ENCODE data around the gene BMPER. TPM values are rescaled to one million over a fixed set of nuclear protein-coding genes. Genes with fewer than 3 reads are reported as not detected.

The BMPER gene
- total and polyA plus RNA-seq, 2 of the 8 experiments (the other 6 are each of a cell fraction or from before 2014, with no cell fraction given) = 0.33 to 0.69 TPM

- CTCF ChIA-PET (ENCODE audit: partially characterized antibody) = interaction anchor here (0.6 kb wide), 1 partner anchor 645 kb away, joined by 3 read pairs; no protein-coding TSS in a partner anchor
- Histone ChIP-seq H3K18ac (ENCODE audit: extremely low read depth, low read length) (no peak overlapping the region), H3K36me3 (ENCODE audit: control insufficient read depth in 2 of 4, insufficient read depth in 4 of 4, low read length in 3 of 4) (no peaks in the 10 kb centered on the region), H3K4ac (replicated peaks; ENCODE audit: insufficient read length, low read depth, low read length) (no peak overlapping the region), H2AK5ac (ENCODE audit: low read depth, low read length) (no peak overlapping the region), H3K4me1 (replicated peaks in 1 of 4; ENCODE audit: control insufficient read depth in 3 of 4, insufficient read depth in 4 of 4, low read length in 3 of 4) (peaks cover 0 to 2% (median 0%) of the 10 kb centered on the region in 4 experiments; a peak in 1 of 7 replicates), H3K27ac (ENCODE audit: low read depth, low read length) (no peak overlapping the region), H3K56ac (replicated peaks; ENCODE audit: insufficient read length, low read depth, low read length) (no peak overlapping the region), H2AFZ (ENCODE audit: low read length) (no peak overlapping the region), H2BK5ac (ENCODE audit: low read depth, low read length) (no peak overlapping the region), H3K23me2 (ENCODE audit: low read depth, low read length) (no peaks in the 10 kb centered on the region), H3K9me3 (ENCODE audit: insufficient read depth in 2 of 2, low read depth in 1 of 2, low read length in 1 of 2) (peaks cover 3 to 5% of the 10 kb centered on the region in 2 experiments; a peak in 1 of 4 replicates), H3K23ac (ENCODE audit: insufficient read length) (no peak overlapping the region), H3K79me1 (ENCODE audit: low read depth, low read length) (no peaks in the 10 kb centered on the region), H3K4me3 (ENCODE audit: extremely low read depth in 1 of 4, insufficient read depth in 2 of 4, low read depth in 3 of 4, low read length in 4 of 4) (no peak overlapping the region), H4K91ac (replicated peaks; ENCODE audit: insufficient read length, low read length) (no peak overlapping the region), H3K14ac (ENCODE audit: insufficient read length) (no peak overlapping the region), H3K4me2 (ENCODE audit: insufficient read depth in 1 of 2, low read depth in 2 of 2, low read length in 2 of 2) (no peak overlapping the region), H4K8ac (ENCODE audit: extremely low read depth, insufficient read depth, low read length) (no peak overlapping the region), H4K20me1 (replicated peaks in 1 of 2; ENCODE audit: control insufficient read depth in 1 of 2, insufficient read depth in 2 of 2, low read length in 2 of 2) (no peaks in the 10 kb centered on the region), H2BK15ac (ENCODE audit: low read length) (no peak overlapping the region), H2BK12ac (ENCODE audit: low read depth, low read length) (no peak overlapping the region), H2BK20ac (ENCODE audit: low read length) (no peak overlapping the region), H3K9ac (replicated peaks in 1 of 4; ENCODE audit: extremely low read depth in 1 of 4, low read depth in 3 of 4, low read length in 3 of 4) (no peak overlapping the region), H4K5ac (ENCODE audit: insufficient read length, low read depth, low read length) (no peak overlapping the region), H3K79me2 (ENCODE audit: control insufficient read depth in 1 of 2, insufficient read depth in 2 of 2, low read length in 2 of 2) (no peaks in the 10 kb centered on the region), H3K27me3 (replicated peaks in 1 of 4; ENCODE audit: control insufficient read depth in 3 of 4, extremely low read depth in 1 of 4, insufficient read depth in 3 of 4, low read length in 3 of 4) (peaks cover 0 to 2% (median 0%) of the 10 kb centered on the region in 4 experiments; a peak in 1 of 7 replicates), H2BK120ac (replicated peaks; ENCODE audit: low read depth, low read length) (no peak overlapping the region)
- 87% methylated on average over 6 of the region's 6 CpGs; no CpG with 5 or more reads in 1 of the 2 experiments for WGBS, 2 experiments (ENCODE audit: extremely low coverage in 1 of 2, insufficient coverage in 1 of 2, insufficient read length in 1 of 2, insufficient replicate concordance in 2 of 2, low coverage in 1 of 2, low lambda C conversion rate in 2 of 2, missing lambda C conversion rate in 1 of 2)
- DNase-seq (ENCODE audit: low read depth in 1 of 2, low spot score in 2 of 2) (no peak), FAIRE-seq (no peak)
- POLR2A ChIA-PET (ENCODE audit: partially characterized antibody) = no interaction called here
- TF ChIP-seq CHD2 (IDR thresholded peaks at IDR 0.05; ENCODE audit: low read length) (no peak), RNF2 (IDR thresholded peaks at IDR 0.05; ENCODE audit: borderline replicate concordance, low read depth, low read length, missing control alignments, poor library complexity, severe bottlenecking) (no peak), POLR2AphosphoS5 (IDR thresholded peaks at IDR 0.05; ENCODE audit: low read depth, low read length) (no peak), ZNF274 (IDR thresholded peaks at IDR 0.05; ENCODE audit: borderline replicate concordance, extremely low read depth, low read length) (no peak), PHF8 (conservative IDR thresholded peaks at IDR 0.05; ENCODE audit: low read depth, low read length) (no peak), GABPA (IDR thresholded peaks at IDR 0.05; ENCODE audit: borderline replicate concordance, insufficient read depth, low read length) (no peak), BCL11A (IDR thresholded peaks at IDR 0.05; ENCODE audit: low read depth in 2 of 2, low read length in 2 of 2) (no peak), MAX (IDR thresholded peaks at IDR 0.05) (no peak), SIN3A (conservative IDR thresholded peaks at IDR 0.05 in 1 of 2, IDR thresholded peaks at IDR 0.05 in 1 of 2; ENCODE audit: low read depth in 1 of 2, low read length in 2 of 2) (no peak), KDM5A (IDR thresholded peaks at IDR 0.05; ENCODE audit: low read length) (no peak), ASH2L (IDR thresholded peaks at IDR 0.05; ENCODE audit: low read length) (no peak), TEAD4 (IDR thresholded peaks at IDR 0.05; ENCODE audit: low read depth, low read length) (no peak), SIRT6 (IDR thresholded peaks at IDR 0.05; ENCODE audit: low read length) (no peak), SAP30 (IDR thresholded peaks at IDR 0.05; ENCODE audit: insufficient read depth, insufficient replicate concordance, low read length) (no peak)
These were observed 93.1 kb downstream of the BMPER start for GRCh38 chr7:33998476-33998875.

Measured in H1 (cell line).